Measurements from ENCODE around the gene FAM72C.
"Not testable (repeated sequence)": the region's sequence is repeated elsewhere in the genome, so short reads cannot be mapped to it uniquely, and the experiment has no call there.

GRCh38 chr1:143944576-143945240, 27.1 kb downstream of the FAM72C start:
- TF ChIP-seq, protein P1, sequence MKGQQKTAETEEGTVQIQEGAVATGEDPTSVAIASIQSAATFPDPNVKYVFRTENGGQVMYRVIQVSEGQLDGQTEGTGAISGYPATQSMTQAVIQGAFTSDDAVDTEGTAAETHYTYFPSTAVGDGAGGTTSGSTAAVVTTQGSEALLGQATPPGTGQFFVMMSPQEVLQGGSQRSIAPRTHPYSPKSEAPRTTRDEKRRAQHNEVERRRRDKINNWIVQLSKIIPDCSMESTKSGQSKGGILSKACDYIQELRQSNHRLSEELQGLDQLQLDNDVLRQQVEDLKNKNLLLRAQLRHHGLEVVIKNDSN (IDR thresholded peaks at IDR 0.05; ENCODE audit: borderline replicate concordance, extremely low read length, insufficient read depth, low read depth, low read length) = not testable (repeated sequence)
- TF ChIP-seq, protein P2, sequence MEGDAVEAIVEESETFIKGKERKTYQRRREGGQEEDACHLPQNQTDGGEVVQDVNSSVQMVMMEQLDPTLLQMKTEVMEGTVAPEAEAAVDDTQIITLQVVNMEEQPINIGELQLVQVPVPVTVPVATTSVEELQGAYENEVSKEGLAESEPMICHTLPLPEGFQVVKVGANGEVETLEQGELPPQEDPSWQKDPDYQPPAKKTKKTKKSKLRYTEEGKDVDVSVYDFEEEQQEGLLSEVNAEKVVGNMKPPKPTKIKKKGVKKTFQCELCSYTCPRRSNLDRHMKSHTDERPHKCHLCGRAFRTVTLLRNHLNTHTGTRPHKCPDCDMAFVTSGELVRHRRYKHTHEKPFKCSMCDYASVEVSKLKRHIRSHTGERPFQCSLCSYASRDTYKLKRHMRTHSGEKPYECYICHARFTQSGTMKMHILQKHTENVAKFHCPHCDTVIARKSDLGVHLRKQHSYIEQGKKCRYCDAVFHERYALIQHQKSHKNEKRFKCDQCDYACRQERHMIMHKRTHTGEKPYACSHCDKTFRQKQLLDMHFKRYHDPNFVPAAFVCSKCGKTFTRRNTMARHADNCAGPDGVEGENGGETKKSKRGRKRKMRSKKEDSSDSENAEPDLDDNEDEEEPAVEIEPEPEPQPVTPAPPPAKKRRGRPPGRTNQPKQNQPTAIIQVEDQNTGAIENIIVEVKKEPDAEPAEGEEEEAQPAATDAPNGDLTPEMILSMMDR (IDR thresholded peaks at IDR 0.05 in 2 of 3, conservative IDR thresholded peaks at IDR 0.05 in 1 of 3; ENCODE audit: control insufficient read depth in 2 of 3, extremely low read depth in 1 of 3, insufficient read depth in 1 of 3, low read depth in 3 of 3, low read length in 3 of 3) = not testable (repeated sequence)
- not testable (repeated sequence) for TF ChIP-seq JUND (IDR thresholded peaks at IDR 0.05; ENCODE audit: low read depth, low read length); RAD21 (IDR thresholded peaks at IDR 0.05; ENCODE audit: insufficient read depth, low read depth, low read length); RELA (IDR thresholded peaks at IDR 0.05; ENCODE audit: borderline replicate concordance, partially characterized antibody); HDAC2 (IDR thresholded peaks at IDR 0.05); HDAC6 (IDR thresholded peaks at IDR 0.05; ENCODE audit: unreplicated experiment); CREB1 (IDR thresholded peaks at IDR 0.05; ENCODE audit: low read depth); EZH2 (IDR thresholded peaks at IDR 0.05; ENCODE audit: borderline replicate concordance, control insufficient read depth, low read depth, low read length); ZZZ3 (IDR thresholded peaks at IDR 0.05; ENCODE audit: control insufficient read depth, insufficient read length, low read depth); NRF1 (conservative IDR thresholded peaks at IDR 0.05; ENCODE audit: low read depth, low read length)

All from GM12878 (cell line).